Activated CD8-positive, alpha-beta T cell treated with anti-CD3 and anti-CD28 coated beads for 36 hours (primary cell): Measurements from ENCODE around the gene CEP295NL. TPM values are rescaled to one million over a fixed set of nuclear protein-coding genes. Genes with fewer than 3 reads are reported as not detected.

Source experiments
- ATAC-seq: fragments of 200-7000 bp; cut with Tn5 transposase; one replicate; pipeline ENCODE4 v1.10.0; 2021; ENCODE audit warnings: mild to moderate bottlenecking, moderate library complexity
- CTCF ChIA-PET: fragments of 350-600 bp; sonication (Branson Sonifier 250); formaldehyde crosslinking; loops from one replicate; lab custom pipeline; 2021; ENCODE audit warnings: antibody characterized with exemption; lab: Charles Lee
- POLR2A ChIA-PET: fragments of 350-600 bp; sonication (Branson Sonifier 250); formaldehyde crosslinking; loops from one replicate; lab custom pipeline; 2021; ENCODE audit warnings: antibody characterized with exemption; lab: Charles Lee
- DNase-seq: peaks from one replicate; pipeline ENCODE4 v3.0.0-alpha.2; 2020
- H3K27ac Mint-ChIP-seq: one replicate; pipeline ENCODE4 v1.8.0; 2021; ENCODE audit warnings: mild to moderate bottlenecking, mixed read lengths
- H3K27me3 Mint-ChIP-seq: one replicate; pipeline ENCODE4 v1.8.0; 2021; ENCODE audit warnings: mixed read lengths
- H3K36me3 Mint-ChIP-seq: one replicate; pipeline ENCODE4 v1.8.0; 2021; ENCODE audit warnings: low read depth, mixed read lengths
- H3K4me1 Mint-ChIP-seq: one replicate; pipeline ENCODE4 v1.8.0; 2021; ENCODE audit warnings: low read depth, mixed read lengths
- H3K4me3 Mint-ChIP-seq: one replicate; pipeline ENCODE4 v1.8.0; 2021; ENCODE audit warnings: mild to moderate bottlenecking, moderate library complexity, mixed read lengths
- H3K9me3 Mint-ChIP-seq: one replicate; pipeline ENCODE4 v1.8.0; 2021; ENCODE audit warnings: mixed read lengths
- CTCF ChIP-seq: fragments of 200-600 bp; IDR thresholded peaks from one replicate; pipeline ENCODE4 v1.8.0; 2022; ENCODE audit warnings: antibody characterized with exemption, mild to moderate bottlenecking
- intact Hi-C: fragments of 100-400 bp; cut with micrococcal nuclease; formaldehyde crosslinking; loops from one replicate; pipeline ENCODE4 v1.10.0; 2022
- total RNA-seq, 2 experiments: library from RNA; stranded (reverse); gene quantifications; one replicate each; pipeline ENCODE4 v1.2.3, GENCODE V29; 2021

Gene CEP295NL
- total RNA-seq, 2 experiments from 2014 or later = 0.18 TPM; not detected in 1

GRCh38 chr17:78886954-78887353 lies 16.0 kb downstream of the CEP295NL start:
- Mint-ChIP-seq H3K4me1 (peaks cover 37% of the 10 kb centered on the region), H3K4me3 (no peak overlapping the region), H3K27ac (no peak overlapping the region), H3K27me3 (no peaks in the 10 kb centered on the region), H3K9me3 (no peaks in the 10 kb centered on the region), H3K36me3 (no peaks in the 10 kb centered on the region)
- ChIA-PET POLR2A (interaction anchor here (0.9 to 1.4 kb wide), 3 partner anchors 10 to 21 kb away, joined by 3 to 4 read pairs (median 4); no protein-coding TSS in a partner anchor), CTCF (interaction anchor here (2.1 kb wide), 1 partner anchor 21 kb away, joined by 13 read pairs; no protein-coding TSS in a partner anchor)
- ATAC-seq (no peak), DNase-seq (no peak)
- intact Hi-C loops = no loop called here
- no peak for TF ChIP-seq CTCF

DNA sequence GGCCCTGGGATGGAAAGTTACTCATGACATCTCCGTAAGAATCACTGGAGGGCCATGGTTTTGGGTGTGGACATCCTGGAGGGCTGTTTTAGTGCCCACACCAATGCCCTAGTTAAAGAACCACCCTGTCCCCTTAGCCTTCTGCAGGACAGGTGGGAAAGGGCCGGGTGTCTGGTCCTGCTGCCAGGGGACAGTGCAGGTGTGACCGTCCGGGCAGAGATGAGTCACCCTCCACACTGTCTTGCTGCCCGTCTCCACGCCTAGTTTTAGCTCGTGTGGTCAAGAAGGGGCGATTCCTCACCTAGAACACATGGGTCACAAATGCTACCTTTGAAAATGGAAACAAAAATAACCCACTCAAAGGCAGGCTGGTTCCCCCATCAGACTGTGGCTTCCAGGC lies 17.0 kb downstream of the CEP295NL start:
- Mint-ChIP-seq H3K4me3 (no peak overlapping the region), H3K27me3 (no peaks in the 10 kb centered on the region), H3K9me3 (no peaks in the 10 kb centered on the region), H3K36me3 (no peaks in the 10 kb centered on the region), H3K4me1 (peaks cover 27% of the 10 kb centered on the region), H3K27ac (no peak overlapping the region)
- DNase-seq = no peak
- no peak for TF ChIP-seq CTCF
- POLR2A ChIA-PET = interaction anchor here (0.7 to 1.0 kb wide), 2 partner anchors 22 to 84 kb away, joined by 3 read pairs; no protein-coding TSS in a partner anchor
- intact Hi-C loops = no loop called here
- CTCF ChIA-PET = interaction anchor here (1.5 kb wide), 1 partner anchor 86 kb away, joined by 5 read pairs; no protein-coding TSS in a partner anchor
- ATAC-seq = no peak

DNA sequence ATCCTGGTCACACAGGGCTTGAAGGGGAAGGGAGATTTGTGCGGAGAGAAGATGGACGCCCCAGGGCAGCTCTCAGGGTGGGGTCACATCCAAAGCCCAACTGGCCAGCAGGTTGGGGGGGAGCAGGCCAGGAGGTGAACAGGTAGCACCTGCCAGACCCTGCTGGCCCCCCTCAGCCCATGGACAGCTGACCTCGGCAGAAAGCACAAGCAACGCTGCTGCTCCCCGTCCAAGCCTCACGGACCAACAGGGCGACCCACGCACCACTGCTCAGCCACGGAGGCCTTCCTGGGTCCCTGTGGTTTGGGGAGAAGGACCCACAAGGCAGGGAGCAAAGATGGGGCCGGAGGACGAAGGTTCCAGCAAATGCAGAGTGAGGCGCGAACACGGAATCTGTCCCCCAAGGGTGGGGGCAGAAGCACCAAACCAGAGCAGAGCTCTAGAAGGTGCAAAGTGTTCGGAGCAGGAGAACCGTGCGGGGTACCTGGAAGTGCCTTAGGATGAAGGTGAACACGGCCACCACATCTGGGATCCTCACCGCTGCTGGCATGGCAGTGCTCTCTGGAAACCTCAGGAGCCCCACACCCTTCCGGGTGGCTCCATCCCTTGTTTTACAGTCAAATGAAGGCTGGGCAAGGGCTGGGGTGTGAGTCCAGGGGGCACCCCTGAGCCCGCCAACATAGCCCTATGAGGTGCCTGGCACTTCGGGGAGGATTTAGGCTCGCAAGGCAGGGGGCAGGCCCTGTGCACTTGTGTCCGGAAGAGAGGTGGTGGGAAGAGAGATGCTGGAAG lies 17.9 kb downstream of the CEP295NL start:
- H3K27ac Mint-ChIP-seq = no peak overlapping the region
- CTCF ChIA-PET = interaction anchor here (1.5 kb wide), 1 partner anchor 87 kb away, joined by 5 read pairs; no protein-coding TSS in a partner anchor

DNA sequence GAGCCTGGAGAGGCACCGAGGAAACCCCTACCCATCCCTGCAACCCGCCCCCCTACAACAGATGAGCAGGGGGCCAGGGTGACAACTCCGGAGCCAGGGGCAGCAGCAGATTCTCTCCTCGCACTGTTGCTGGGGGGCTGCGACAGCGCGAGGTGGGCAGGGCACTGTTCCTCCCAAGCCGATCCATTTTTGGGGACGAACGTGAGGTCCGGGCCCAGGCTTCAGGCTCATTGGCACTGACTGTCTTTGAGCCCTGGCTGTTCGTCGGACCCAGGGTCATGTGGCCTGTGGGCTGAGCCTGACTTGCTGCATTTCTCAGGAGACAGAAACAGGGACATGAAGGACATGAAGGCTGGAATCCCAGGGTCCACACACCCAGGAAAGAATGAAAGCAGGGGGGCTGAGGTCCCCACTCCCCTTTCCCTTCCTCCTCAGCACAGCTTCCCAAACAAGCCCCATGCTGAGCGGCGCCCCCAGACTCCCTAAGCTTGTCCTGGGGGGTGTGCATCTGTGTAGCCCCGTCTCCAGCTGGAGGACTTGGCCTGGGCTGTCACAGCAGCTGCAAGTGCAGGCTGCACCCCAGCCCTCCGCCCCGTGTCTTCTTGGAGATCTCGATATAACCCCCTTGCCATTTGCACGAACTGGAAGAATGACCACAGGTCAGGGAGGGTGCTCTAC lies 18.7 kb downstream of the CEP295NL start:
- DNase-seq (no peak), ATAC-seq (no peak)
- CTCF ChIA-PET = interaction anchor here (1.1 kb wide), 1 partner anchor 18 kb away, joined by 3 read pairs; no protein-coding TSS in a partner anchor
- no peaks in the 10 kb centered on the region for H3K36me3 Mint-ChIP-seq
- no peak overlapping the region for H3K27ac Mint-ChIP-seq
- POLR2A ChIA-PET = interaction anchor here (0.9 kb wide), 1 partner anchor 66 kb away, joined by 3 read pairs; no protein-coding TSS in a partner anchor
- H3K27me3 Mint-ChIP-seq = peaks cover 2% of the 10 kb centered on the region
- peaks cover 25% of the 10 kb centered on the region for H3K4me1 Mint-ChIP-seq
- no peak for TF ChIP-seq CTCF
- no peaks in the 10 kb centered on the region for H3K9me3 Mint-ChIP-seq
- intact Hi-C loops = no loop called here
- no peak overlapping the region for H3K4me3 Mint-ChIP-seq

More for the DNA sequence above, 17.9 kb downstream of the CEP295NL start:
- Mint-ChIP-seq H3K4me1 (peaks cover 23% of the 10 kb centered on the region), H3K27me3 (peaks cover 1% of the 10 kb centered on the region), H3K9me3 (no peaks in the 10 kb centered on the region), H3K4me3 (no peak overlapping the region), H3K36me3 (no peaks in the 10 kb centered on the region)
- DNase-seq (no peak), ATAC-seq (no peak)
- no peak for TF ChIP-seq CTCF
- intact Hi-C loops = no loop called here
- POLR2A ChIA-PET = interaction anchor here (0.9 kb wide), 1 partner anchor 67 kb away, joined by 3 read pairs; no protein-coding TSS in a partner anchor
